Measurements from ENCODE around the gene TAS2R38. TPM values are rescaled to one million over a fixed set of nuclear protein-coding genes. Genes with fewer than 3 reads are reported as not detected.

TAS2R38 gene
- total RNA-seq, 1 donor from 2014 or later, result not detected

- intact Hi-C loops (cut with DNase I), result no loop called here
- Histone ChIP-seq H3K9me3 (no peaks in the 10 kb centered on the region), H3K4me3 (peak overlapping the region; percentile 42), H3K27me3 (ENCODE audit: low read depth) (no peaks in the 10 kb centered on the region), H3K36me3 (no peaks in the 10 kb centered on the region), H3K4me1 (peaks cover 7% of the 10 kb centered on the region), H3K27ac (no peak overlapping the region)
- DNase-seq, result no peak
- TF ChIP-seq CTCF (IDR thresholded peaks at IDR 0.05), result no peak
- ATAC-seq, result no peak
Observed at GRCh38 chr7:141976524-141977245, 3.1 kb upstream of the TAS2R38 start.

- H3K4me1 ChIP-seq, result peaks cover 7% of the 10 kb centered on the region
- peak; percentile 87 for DNase-seq
- intact Hi-C loops (cut with DNase I), result no loop called here
- H3K9me3 ChIP-seq, result no peaks in the 10 kb centered on the region
- no peaks in the 10 kb centered on the region for H3K36me3 ChIP-seq
- peak overlapping the region; percentile 18 for H3K27ac ChIP-seq
- peak; percentile 86 for TF ChIP-seq CTCF (IDR thresholded peaks at IDR 0.05)
- ATAC-seq, result peak; percentile 90 to 91
- no peaks in the 10 kb centered on the region for H3K27me3 ChIP-seq (ENCODE audit: low read depth)
- H3K4me3 ChIP-seq, result peak overlapping the region; percentile 42
Observed at GRCh38 chr7:141975806-141976523, 2.4 kb upstream of the TAS2R38 start.

- ATAC-seq, result no peak
- Histone ChIP-seq H3K4me1 (peaks cover 7% of the 10 kb centered on the region), H3K4me3 (no peak overlapping the region), H3K27ac (no peak overlapping the region), H3K36me3 (no peaks in the 10 kb centered on the region), H3K9me3 (no peaks in the 10 kb centered on the region), H3K27me3 (ENCODE audit: low read depth) (no peaks in the 10 kb centered on the region)
- intact Hi-C loops (cut with DNase I), result no loop called here
- no peak for DNase-seq
- no peak for TF ChIP-seq CTCF (IDR thresholded peaks at IDR 0.05)
Observed at GRCh38 chr7:141974831-141975230, 1.3 kb upstream of the TAS2R38 start.

GRCh38 chr7:141960687-141961422, 12.7 kb downstream of the TAS2R38 start:
- intact Hi-C loops (cut with DNase I), result no loop called here
- TF ChIP-seq CTCF (IDR thresholded peaks at IDR 0.05), result no peak
- ATAC-seq, result peak; percentile 59 to 68
- DNase-seq, result no peak
- H3K36me3 ChIP-seq, result no peaks in the 10 kb centered on the region
- H3K4me3 ChIP-seq, result no peak overlapping the region
- peaks cover 4% of the 10 kb centered on the region for H3K4me1 ChIP-seq
- H3K27me3 ChIP-seq (ENCODE audit: low read depth), result no peaks in the 10 kb centered on the region
- H3K27ac ChIP-seq, result no peak overlapping the region
- no peaks in the 10 kb centered on the region for H3K9me3 ChIP-seq

- no peak for TF ChIP-seq CTCF (IDR thresholded peaks at IDR 0.05)
- Histone ChIP-seq H3K27ac (no peak overlapping the region), H3K4me3 (no peak overlapping the region), H3K36me3 (no peaks in the 10 kb centered on the region), H3K9me3 (no peaks in the 10 kb centered on the region), H3K27me3 (ENCODE audit: low read depth) (no peaks in the 10 kb centered on the region), H3K4me1 (peaks cover 4% of the 10 kb centered on the region)
- intact Hi-C loops (cut with DNase I), result no loop called here
- DNase-seq, result no peak
- ATAC-seq, result peak; percentile 37 to 60
Observed at GRCh38 chr7:141956084-141956483, 17.5 kb downstream of the TAS2R38 start.
